Mucosa of rectum (tissue), 2 donors: ENCODE measurements around the gene DLX5.

Source experiments
- H3K27ac ChIP-seq, 2 donors: one replicate each; pipeline ENCODE4 v1.7.0; 2013; ENCODE audit warnings: inconsistent platforms in 2 of 2, low read depth in 2 of 2, low read length in 2 of 2
- H3K27me3 ChIP-seq, 2 donors: one replicate each; pipeline ENCODE4 v1.7.0; 2013; ENCODE audit warnings: low read length in 2 of 2; ENCODE audit not compliant: control insufficient read depth in 2 of 2, insufficient read depth in 2 of 2
- H3K36me3 ChIP-seq, 2 donors: one replicate each; pipeline ENCODE4 v1.7.0; 2013; ENCODE audit warnings: low read length in 2 of 2; ENCODE audit not compliant: control insufficient read depth in 2 of 2, insufficient read depth in 2 of 2
- H3K4me1 ChIP-seq, 2 donors: one replicate each; pipeline ENCODE4 v1.7.0; 2013; ENCODE audit warnings: low read length in 2 of 2, mild to moderate bottlenecking in 1 of 2; ENCODE audit not compliant: control insufficient read depth in 2 of 2, insufficient read depth in 2 of 2
- H3K4me3 ChIP-seq, 2 donors: one replicate each; pipeline ENCODE4 v1.7.0; 2013; ENCODE audit warnings: low read length in 2 of 2
- H3K9ac ChIP-seq, 2 donors: one replicate each; pipeline ENCODE4 v1.7.0; 2013; ENCODE audit warnings: low read length in 2 of 2, low read depth in 1 of 2, mild to moderate bottlenecking in 1 of 2
- H3K9me3 ChIP-seq, 2 donors: one replicate each; pipeline ENCODE4 v1.7.0; 2013; ENCODE audit warnings: low read length in 2 of 2; ENCODE audit not compliant: control insufficient read depth in 2 of 2
- donor health status: healthy.
- donor health status: Normal muscosa, but diverticular disease.

The DLX5 gene

DNA sequence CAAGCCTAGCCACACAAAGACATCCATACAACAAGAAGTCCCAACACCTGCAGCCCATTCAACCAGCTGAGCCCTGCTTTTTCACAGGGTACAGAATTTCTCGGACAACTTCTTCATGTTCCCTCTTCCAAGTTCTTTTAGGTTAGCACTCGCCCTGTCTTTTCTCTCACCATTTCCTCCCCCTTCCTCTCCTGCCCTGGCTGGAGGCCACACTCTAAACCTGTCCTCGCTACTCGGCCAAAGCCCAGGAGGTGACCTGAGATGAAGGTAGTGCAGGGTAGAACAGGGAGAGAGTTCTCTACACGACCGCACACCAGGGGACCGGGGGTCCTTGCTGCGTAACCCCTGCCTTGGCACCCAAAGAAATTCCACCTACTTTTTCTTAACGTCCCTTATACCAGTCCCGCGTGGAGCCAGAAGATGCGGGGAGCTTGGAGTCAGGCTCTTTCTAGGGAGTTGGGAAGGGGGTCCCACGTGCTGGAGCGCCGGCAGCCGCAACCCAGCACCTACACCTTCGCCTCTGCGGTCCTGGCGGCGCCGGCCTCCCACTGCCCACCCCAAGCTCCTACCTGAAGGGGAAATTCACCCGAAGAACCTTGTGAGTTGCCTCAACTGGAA is 35.3 kb downstream of the DLX5 start:
- no peak overlapping the region for H3K4me3 ChIP-seq
- no peak overlapping the region for H3K27ac ChIP-seq
- H3K27me3 ChIP-seq, result peaks cover 41 to 58% of the 10 kb centered on the region in 2 donors
- no peaks in the 10 kb centered on the region for H3K9me3 ChIP-seq
- no peaks in the 10 kb centered on the region for H3K36me3 ChIP-seq
- H3K9ac ChIP-seq, result no peak overlapping the region
- no peaks in the 10 kb centered on the region for H3K4me1 ChIP-seq

DNA sequence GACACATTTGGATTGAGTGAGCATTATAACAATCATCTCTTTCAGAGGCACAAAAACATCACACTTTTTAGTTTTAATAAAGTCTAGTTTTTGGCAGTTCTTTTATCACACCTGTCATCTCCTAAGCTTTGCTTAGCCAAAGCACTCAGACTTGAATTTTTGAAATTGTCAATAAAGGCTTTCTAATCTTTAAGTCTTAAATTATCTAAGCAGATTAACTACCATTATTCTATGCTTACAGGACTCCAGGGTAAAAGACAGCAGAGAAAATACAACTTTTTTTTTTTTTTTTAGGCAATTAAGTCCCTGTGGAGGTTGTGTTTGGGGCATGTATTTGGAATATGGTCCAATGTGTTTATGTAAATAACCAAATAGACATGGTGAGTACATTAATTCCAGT is 36.9 kb downstream of the DLX5 start:
- Histone ChIP-seq H3K27ac (no peak overlapping the region), H3K9ac (no peak overlapping the region), H3K9me3 (no peaks in the 10 kb centered on the region), H3K27me3 (peaks cover 25 to 42% of the 10 kb centered on the region in 2 donors), H3K36me3 (no peaks in the 10 kb centered on the region), H3K4me3 (no peak overlapping the region), H3K4me1 (no peaks in the 10 kb centered on the region)

DNA sequence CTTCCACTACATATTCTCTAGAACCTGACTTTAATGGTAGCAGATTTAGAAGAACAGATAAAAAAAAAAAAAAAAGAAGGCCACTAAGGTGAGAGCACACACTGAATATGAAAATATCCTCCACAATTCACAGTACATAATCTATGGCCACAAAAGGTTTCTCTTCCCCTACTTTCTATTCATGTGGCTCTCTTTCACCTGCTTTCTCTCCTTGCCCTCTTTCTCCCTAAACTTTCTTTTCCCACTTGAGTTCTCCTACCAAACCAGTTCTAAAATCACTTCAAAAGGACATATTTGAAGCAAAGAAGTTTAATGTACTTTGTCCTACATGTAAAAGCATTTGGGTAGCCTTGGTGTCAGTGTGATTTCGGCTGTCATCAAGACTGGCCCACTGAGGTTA is 37.7 kb downstream of the DLX5 start:
- Histone ChIP-seq H3K36me3 (no peaks in the 10 kb centered on the region), H3K4me1 (no peaks in the 10 kb centered on the region), H3K4me3 (no peak overlapping the region), H3K27me3 (peaks cover 17 to 34% of the 10 kb centered on the region in 2 donors), H3K9me3 (no peaks in the 10 kb centered on the region), H3K27ac (no peak overlapping the region), H3K9ac (no peak overlapping the region)

DNA sequence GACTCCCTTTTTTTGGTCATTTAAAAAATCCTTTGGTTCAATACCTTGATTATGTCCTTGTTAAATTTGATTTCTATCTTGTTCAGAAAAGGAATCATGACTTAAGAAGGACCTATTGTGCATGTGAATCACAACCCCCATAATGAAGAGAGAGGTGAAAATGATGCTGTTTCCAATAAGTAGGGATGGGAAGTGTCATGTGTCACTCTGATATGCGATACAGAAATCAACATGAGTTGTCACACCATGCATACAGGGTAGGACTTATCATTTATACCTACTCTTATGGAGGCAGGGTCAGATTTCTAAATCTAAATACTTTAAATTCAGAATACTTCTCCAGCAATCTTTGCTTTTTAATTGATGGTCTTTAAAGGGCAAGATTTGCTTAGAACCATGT is 38.6 kb downstream of the DLX5 start:
- Histone ChIP-seq H3K9ac (no peak overlapping the region), H3K27me3 (peaks cover 14 to 30% of the 10 kb centered on the region in 2 donors), H3K27ac (no peak overlapping the region)

DNA sequence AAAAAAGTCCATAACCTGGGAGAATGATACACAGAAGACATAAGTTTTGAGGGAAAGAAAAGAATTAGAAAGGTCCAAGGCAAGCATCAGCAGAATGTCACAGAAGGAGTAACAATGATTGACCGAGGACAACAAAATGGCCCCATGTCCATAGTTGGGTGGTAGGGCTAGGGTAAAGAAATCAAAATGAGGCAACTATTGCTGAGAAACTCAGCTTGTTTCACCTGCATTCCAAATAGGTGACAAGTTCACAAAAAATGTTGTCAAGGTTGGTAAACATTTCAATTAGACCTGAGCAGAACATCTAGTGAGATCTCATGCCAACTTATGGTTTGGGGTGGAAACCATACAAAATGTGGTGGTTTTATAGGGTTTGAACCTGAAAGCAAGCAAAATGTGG is 42.0 kb downstream of the DLX5 start:
- no peak overlapping the region for H3K27ac ChIP-seq
- no peaks in the 10 kb centered on the region for H3K9me3 ChIP-seq
- no peak overlapping the region for H3K4me3 ChIP-seq

More for the DNA sequence above, 38.6 kb downstream of the DLX5 start:
- Histone ChIP-seq H3K4me1 (no peaks in the 10 kb centered on the region), H3K36me3 (no peaks in the 10 kb centered on the region), H3K9me3 (no peaks in the 10 kb centered on the region), H3K4me3 (no peak overlapping the region)

DNA sequence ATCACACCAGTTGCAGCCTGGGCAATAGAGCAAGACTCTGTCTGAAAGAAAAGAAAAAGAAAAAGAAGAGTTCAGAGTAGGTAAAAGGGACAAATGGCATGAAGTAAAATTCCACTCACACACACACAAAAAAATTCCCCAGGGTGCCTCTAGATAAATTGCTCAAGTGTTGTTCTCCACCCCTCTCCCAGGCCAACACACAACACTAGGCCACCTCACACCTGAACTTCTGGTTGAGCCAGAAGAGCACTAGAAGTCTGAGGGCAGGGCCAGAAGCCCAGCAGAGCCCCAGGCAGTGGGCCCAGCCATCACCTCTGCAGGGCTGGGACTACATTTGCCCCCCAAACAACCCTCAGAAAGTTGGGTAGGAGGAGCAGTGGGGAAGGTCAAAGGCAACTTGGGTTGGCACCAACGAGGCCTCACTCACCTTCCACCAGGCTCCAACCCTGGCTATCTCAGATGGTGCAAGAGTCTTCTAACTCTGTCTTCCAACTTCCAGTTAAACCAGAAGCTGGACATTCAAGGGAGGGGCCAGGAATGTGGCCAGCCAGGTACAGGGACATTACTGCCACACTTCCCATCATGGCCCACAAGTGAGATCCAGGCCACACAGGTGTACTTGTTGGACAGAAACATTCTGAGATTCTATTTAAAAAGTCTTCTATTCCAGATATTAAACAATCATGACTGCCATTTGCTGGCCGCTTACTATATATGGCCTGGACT is 44.9 kb downstream of the DLX5 start:
- no peak overlapping the region for H3K27ac ChIP-seq
- H3K27me3 ChIP-seq, result no peaks in the 10 kb centered on the region
- no peak overlapping the region for H3K9ac ChIP-seq
- no peaks in the 10 kb centered on the region for H3K4me1 ChIP-seq
- no peaks in the 10 kb centered on the region for H3K9me3 ChIP-seq
- H3K36me3 ChIP-seq, result no peaks in the 10 kb centered on the region
- H3K4me3 ChIP-seq, result no peak overlapping the region

More for the DNA sequence above, 42.0 kb downstream of the DLX5 start:
- Histone ChIP-seq H3K4me1 (no peaks in the 10 kb centered on the region), H3K9ac (no peak overlapping the region), H3K27me3 (peaks cover 0 to 11% of the 10 kb centered on the region in 2 donors), H3K36me3 (no peaks in the 10 kb centered on the region)

DNA sequence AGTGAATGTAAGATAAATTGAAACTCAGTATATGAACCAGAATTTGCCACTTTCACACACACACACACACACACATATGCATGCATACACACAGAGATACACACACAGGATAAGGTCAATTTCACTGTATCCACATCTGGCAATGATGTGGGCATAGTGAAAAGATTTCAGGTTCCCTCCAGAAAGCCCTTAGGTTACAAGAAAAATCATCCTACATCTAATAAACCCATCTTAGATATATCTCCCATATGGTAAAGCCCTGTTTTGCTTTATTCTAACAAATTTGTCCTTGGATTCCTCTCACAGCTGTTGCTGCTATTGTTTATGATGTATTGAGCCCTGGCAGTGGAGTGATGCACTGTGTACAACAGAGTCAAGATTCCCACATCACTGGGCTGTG is 47.2 kb downstream of the DLX5 start:
- H3K9ac ChIP-seq, result no peak overlapping the region
- H3K4me1 ChIP-seq, result no peaks in the 10 kb centered on the region
- no peaks in the 10 kb centered on the region for H3K27me3 ChIP-seq
- H3K36me3 ChIP-seq, result no peaks in the 10 kb centered on the region
- no peaks in the 10 kb centered on the region for H3K9me3 ChIP-seq
- H3K4me3 ChIP-seq, result no peak overlapping the region
- no peak overlapping the region for H3K27ac ChIP-seq

DNA sequence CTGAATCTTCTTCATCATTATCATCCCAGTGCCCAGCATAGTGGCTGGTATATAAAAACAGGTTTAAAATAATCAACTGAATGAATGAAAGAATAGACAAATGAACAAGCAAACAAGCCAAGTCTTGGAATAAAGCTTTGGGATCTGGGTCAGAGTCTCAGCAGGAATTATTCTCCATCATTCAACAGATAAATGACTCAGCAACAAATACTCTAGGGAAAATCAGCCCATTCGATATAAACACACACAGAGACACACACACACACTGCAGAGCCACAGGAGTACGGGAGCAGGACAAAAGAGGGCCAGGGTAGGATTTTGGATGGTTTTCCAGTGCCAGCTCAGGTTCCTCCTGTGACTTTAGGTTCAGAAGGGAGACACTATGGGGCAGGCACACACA is 48.5 kb downstream of the DLX5 start:
- Histone ChIP-seq H3K36me3 (no peaks in the 10 kb centered on the region), H3K27ac (no peak overlapping the region), H3K9ac (no peak overlapping the region), H3K27me3 (peaks cover 0 to under 1% of the 10 kb centered on the region in 2 donors), H3K4me3 (no peak overlapping the region), H3K4me1 (no peaks in the 10 kb centered on the region), H3K9me3 (no peaks in the 10 kb centered on the region)

DNA sequence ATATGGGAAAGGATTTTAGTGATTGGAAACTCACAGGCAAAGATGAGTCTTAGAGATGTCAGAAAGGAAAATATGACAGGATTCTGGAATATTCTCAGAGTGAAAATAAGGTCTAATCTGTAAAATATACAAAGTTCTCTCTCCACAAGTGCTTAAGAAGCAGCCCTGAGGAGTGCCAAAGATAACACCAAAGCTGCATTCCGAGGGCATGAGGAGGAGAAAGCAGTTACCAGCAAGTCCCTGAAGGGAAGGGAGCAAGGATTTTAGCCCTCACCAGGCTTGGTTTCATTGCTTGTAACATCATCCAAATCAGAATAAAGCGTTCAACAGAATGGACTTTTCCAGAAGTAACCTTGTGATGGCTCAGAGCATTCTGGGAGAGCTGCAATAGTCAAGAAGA is 50.6 kb downstream of the DLX5 start:
- peaks cover 0 to 4% of the 10 kb centered on the region in 2 donors for H3K27me3 ChIP-seq

DNA sequence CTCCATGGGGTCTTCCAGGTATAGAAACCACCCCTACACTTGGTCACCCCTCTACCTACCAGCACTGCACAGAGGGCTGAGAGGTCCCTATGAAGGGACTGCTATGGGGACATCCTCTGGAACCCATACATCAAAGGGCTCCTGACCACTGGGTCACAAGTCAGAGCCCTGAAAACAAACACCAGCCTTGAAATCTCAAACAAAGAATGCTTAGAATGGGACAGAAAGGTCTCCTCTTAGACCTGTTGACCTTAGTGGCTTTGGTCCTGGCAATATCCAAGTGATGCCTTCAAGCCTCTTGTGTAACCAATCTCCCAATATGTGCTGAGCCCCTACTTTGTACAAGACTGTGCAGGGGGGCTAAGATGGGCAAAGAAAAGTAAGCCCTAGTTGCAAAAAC is 53.9 kb downstream of the DLX5 start:
- Histone ChIP-seq H3K36me3 (no peaks in the 10 kb centered on the region), H3K4me3 (no peak overlapping the region), H3K4me1 (no peaks in the 10 kb centered on the region), H3K9me3 (no peaks in the 10 kb centered on the region), H3K27me3 (peaks cover 0 to 4% of the 10 kb centered on the region in 2 donors), H3K9ac (no peak overlapping the region), H3K27ac (no peak overlapping the region)

More for the DNA sequence above, 50.6 kb downstream of the DLX5 start:
- Histone ChIP-seq H3K27ac (no peak overlapping the region), H3K4me3 (no peak overlapping the region), H3K9me3 (no peaks in the 10 kb centered on the region), H3K9ac (no peak overlapping the region), H3K4me1 (no peaks in the 10 kb centered on the region), H3K36me3 (no peaks in the 10 kb centered on the region)
